Kidney glomerular epithelial cell (primary cell): ENCODE results near the gene CACNA1G.
A peak's percentile ranks its signal among the peaks of the same experiment; 100 is the strongest.

Source experiments
- DNase-seq: peaks from one replicate; lab custom pipeline; 2025; lab: John Stamatoyannopoulos, UW

Gene CACNA1G

DNA sequence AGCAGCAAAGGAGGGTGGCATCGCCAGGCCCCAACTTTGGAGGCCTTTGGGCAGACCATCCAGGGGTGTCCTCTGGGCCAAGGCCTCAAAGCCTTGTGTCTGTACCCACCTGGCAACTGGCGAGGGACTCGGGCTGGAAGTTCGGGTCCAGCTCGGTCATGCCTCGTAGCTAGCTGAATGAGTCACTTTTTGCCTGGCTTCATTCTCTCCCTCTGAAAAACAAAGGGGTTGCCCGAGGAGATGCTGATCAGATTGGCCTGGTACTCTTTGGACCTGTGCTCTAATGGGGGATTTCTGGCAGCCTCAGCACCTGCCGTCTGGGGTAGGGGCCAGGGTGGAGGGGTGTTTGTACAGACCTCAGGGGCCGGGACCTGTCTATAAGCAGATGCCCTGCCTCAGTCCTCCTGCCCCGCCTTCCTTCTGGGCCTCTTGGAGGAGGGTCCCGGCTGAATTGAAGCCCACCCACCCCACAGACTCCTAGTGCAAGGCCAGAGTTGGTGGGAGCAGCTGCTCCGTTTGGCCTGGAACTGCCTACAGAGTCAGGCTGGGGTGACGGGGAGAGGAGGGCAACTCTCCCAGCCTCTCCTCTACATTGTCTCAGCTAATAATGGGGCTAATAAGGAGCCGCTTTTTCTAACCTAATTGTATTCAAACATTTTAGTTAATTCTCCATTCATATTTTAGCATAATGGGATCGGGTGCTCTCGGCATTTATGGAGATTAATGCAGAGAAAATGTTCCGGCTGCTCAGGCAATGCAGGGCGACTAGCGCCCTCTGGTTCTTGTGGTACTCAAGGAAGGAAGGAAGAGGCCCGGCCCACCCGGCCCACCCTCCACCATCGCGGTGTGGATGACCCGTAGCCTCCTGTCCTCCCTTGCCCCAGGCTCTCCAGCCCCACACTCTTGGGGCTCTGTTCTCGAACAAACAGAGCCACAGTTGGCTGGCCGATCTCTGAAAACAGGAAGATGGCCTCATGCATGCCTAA lies 52.8 kb downstream of the CACNA1G start:
- DNase-seq, result peak; percentile 6

DNA sequence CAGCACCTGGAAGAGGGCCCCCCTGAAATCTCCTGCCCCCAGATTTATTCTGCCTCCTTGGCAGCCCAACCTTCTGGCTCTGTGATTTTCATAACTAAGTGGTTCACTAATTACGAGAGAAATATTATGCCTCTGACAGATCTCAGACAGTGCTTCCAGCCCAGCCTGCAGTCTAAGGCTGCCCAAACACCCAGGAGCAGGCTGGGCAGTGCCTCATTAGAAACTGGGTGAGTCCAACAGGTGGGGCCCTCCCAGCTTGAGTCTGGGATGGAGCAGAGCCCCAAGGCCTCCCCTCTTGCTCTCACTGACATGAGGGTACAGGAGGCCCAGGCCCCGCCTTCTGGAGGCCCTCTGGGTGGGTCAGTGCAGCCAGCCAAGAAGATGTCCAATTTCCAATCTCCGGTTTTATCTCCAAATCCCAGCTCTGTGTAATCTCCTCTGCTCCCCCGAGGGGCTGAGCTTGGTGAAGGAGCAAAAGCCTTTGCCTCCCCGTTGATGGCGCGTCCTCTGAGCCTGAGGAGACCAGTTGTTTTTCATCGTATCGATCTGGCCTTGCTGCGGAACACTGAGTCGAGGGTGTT lies 54.0 kb downstream of the CACNA1G start:
- no peak for DNase-seq

DNA sequence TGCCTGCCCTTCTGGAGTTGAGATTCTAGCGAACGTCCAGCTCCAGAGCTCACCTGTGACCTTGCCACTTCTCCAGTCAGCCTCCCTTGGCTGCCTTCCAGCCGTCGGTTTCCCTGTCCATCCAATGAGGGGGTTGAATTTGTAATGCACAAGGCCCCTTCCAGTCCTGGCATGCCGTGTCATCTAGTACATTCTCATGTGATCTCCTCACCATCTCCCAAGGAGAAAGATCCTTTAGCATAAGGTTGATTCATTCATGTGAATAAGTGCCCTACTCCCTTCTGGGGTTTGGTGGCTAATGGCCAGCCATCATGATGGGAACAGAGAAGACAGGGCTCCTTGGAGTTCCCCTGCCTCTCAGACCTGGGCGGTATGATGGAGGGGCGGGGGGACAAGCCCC lies 55.3 kb downstream of the CACNA1G start:
- no peak for DNase-seq

DNA sequence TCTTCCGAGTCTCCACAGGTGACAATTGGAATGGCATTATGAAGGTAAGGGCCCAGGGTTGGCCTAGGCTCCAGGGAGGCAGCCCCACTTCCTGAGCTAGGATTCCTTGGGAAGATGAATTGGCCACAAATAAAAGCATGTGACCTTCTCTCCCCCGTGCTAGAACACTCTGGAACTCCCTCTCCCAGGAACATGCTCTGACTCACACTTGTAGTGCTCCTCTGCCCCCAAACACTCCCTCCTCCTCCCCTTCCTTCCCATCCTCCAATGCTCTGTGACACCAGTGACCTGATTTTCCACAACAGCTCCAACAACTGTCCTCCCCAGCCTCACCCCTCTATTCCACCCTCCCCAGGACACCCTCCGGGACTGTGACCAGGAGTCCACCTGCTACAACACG lies 57.8 kb downstream of the CACNA1G start:
- no peak for DNase-seq

DNA sequence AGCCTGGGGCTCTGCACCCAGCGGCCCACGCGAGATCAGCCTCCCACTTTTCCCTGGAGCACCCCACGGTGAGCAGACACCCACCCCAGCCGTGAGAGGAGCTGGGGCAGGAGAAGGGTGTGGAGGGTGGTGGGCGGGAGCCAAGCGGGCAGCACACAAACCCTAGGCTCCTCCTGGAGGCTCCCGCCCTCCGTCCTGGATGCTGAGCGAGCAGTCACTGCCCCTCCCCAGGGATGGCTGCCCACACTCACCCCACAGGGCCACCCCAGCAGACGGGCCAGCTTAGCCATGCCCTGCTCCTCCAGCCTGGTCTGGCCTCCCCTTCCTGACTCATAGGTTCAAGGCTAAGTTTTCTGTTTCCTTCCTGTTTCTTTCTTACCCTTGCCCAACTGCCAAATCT lies 58.4 kb downstream of the CACNA1G start:
- DNase-seq, result no peak

DNA sequence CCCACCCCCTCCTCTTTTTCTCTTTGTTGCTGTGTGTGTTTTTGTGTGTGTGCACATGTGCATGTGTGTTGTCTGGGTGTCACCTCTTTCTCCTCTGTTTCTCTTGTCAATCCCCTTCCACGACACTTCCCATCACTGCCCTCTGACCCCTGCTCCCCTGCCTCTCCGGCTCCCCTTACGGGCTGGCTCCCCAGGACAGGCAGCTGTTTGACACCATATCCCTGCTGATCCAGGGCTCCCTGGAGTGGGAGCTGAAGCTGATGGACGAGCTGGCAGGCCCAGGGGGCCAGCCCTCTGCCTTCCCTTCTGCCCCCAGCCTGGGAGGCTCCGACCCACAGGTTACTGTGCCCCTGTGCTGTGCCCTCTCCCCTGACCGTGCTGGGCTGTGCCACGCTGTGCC lies 59.0 kb downstream of the CACNA1G start:
- no peak for DNase-seq

DNA sequence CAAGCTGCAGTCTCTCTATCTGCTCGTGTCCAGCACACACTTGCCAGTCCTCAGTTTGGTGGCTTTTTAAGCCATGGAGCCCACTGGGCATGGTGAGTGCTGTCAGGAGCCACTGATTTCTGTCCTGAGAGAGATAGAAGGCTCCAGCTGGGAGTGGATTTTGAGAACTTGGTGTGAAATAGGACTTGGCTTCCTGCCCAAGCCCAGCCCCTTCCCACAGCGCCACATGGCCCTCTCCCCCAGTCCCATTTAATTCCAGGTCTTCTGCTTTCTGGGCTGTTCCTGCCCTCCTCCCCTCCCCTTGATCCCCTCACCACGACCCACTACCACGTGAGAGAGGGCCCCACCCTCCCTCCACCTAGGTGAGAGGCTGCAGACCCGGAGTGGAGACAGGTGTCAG lies 59.7 kb downstream of the CACNA1G start:
- DNase-seq, result no peak

DNA sequence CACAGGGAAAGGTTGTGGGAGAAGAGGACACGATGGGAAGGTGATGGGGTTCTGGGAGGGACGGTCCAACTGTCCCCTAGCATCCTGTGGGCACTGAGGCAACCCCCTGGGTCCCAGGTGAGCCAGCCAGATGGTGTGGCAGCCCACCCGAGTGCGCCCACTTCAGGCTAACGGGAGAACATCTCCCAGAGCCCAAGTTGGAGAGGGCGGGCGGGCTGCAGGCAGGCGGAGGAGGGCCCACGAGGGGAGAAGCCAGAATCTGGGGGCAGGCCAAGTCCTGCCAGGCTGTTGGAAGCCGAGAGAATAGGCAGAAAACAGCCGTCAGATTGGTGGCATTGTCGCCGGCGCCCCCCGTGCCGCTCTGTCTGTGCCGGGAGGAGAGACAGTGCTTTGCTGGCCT lies 60.3 kb downstream of the CACNA1G start:
- DNase-seq, result no peak

DNA sequence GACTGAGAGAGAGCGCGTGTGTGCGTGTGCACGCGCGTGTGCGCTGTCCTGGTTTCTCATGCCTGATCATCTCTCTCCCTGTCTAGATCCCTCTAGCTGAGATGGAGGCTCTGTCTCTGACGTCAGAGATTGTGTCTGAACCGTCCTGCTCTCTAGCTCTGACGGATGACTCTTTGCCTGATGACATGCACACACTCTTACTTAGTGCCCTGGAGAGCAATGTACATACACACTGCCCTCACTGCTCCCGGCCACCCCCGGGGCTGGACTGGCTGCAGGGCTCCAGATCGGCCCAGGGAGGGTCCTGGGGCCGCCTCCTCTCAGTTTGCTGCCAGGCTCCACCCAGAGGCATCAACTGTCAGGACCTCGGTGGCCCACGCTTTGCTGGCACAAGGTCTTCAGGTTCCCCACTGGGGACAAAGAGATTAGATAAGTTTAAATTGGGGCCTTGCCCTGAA lies 61.1 kb downstream of the CACNA1G start:
- DNase-seq, result no peak

DNA sequence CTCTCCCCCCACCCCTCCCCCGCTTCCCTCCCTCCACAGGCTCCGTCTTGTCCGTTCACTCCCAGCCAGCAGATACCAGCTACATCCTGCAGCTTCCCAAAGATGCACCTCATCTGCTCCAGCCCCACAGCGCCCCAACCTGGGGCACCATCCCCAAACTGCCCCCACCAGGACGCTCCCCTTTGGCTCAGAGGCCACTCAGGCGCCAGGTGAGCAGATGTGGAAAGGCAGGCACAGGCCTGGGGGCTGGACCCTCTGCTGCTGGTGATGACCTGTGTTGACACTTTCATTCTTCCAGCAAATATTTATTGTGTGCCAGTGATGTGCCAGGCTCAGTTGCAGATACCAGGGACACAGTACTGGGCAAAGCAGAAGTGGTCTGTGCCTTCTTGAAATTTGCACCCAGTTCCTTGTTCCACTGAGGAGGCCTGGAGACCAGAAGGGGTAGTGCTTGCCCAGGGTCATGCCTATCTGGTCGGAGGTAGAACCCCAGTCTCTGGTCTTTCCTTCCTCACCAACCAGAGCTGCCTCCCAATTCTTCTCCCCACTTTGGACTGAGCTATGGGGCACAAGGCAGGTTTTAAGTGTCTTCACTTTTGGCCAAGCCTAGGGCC lies 63.9 kb downstream of the CACNA1G start:
- no peak for DNase-seq

DNA sequence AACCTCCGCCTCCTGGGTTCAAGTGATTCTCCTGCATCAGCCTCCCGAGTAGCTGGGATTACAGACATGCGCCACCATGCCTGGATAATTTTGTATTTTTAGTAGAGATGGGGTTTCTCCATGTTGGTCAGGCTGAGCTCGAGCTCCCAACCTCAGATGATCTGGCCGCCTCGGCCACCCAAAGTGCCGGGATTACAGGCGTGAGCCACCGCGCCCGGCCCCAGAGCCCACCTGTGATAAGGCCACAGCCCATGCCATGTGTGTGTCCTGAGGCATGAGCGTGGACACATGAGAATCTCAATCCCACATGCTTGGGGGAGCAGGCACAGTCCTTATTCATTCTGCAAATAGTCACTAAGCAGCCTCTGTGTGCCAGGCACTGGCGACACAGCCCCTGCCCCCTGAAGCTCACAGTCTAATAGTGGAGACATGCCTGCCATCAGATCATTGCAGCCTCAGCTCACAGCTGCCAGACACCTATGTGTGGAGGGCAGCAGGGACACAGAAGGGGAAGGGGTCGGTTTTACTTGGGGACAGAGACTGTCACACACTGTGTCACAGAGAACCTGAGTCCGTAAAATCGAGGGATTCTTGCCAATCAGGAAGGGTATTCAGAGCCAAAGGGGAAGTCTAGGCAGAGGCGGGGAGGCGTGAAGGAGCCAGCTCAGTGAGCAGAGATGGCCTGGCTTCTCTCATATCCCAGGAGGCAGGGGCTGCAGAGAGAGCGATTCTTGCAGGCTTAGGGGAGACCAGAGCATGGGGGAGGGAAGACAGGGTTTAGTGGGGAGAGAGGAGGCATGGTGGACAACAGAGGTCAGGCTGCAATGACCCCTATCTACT lies 64.7 kb downstream of the CACNA1G start:
- no peak for DNase-seq

DNA sequence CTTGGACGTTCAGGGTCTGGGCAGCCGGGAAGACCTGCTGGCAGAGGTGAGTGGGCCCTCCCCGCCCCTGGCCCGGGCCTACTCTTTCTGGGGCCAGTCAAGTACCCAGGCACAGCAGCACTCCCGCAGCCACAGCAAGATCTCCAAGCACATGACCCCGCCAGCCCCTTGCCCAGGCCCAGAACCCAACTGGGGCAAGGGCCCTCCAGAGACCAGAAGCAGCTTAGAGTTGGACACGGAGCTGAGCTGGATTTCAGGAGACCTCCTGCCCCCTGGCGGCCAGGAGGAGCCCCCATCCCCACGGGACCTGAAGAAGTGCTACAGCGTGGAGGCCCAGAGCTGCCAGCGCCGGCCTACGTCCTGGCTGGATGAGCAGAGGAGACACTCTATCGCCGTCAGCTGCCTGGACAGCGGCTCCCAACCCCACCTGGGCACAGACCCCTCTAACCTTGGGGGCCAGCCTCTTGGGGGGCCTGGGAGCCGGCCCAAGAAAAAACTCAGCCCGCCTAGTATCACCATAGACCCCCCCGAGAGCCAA lies 65.6 kb downstream of the CACNA1G start:
- peak; percentile 57 for DNase-seq

DNA sequence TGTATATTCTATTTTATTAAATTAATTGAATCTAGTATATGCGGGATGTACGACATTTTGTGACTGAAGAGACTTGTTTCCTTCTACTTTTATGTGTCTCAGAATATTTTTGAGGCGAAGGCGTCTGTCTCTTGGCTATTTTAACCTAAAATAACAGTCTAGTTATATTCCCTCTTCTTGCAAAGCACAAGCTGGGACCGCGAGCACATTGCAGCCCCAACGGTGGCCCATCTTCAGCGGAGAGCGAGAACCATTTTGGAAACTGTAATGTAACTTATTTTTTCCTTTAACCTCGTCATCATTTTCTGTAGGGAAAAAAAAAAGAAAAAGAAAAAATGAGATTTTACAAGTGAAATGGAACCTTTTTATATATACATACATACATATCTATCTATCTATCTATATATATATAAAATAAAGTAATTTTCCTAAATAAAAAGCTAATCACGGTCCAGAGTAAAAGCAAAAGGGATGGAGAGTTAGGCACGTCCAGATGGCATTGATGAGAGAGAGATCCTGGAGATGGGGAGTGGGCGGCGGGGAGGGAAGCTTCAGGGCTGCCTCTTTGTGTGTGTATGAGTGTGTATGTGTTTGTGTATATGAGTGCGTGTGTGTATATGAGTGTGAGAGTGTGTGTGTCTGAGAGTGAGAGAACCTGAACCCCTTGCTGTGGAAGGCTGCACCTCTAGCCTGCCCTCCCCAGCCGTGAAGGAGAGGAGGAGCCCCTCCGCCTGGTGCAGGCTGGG lies 66.7 kb downstream of the CACNA1G start:
- no peak for DNase-seq

DNA sequence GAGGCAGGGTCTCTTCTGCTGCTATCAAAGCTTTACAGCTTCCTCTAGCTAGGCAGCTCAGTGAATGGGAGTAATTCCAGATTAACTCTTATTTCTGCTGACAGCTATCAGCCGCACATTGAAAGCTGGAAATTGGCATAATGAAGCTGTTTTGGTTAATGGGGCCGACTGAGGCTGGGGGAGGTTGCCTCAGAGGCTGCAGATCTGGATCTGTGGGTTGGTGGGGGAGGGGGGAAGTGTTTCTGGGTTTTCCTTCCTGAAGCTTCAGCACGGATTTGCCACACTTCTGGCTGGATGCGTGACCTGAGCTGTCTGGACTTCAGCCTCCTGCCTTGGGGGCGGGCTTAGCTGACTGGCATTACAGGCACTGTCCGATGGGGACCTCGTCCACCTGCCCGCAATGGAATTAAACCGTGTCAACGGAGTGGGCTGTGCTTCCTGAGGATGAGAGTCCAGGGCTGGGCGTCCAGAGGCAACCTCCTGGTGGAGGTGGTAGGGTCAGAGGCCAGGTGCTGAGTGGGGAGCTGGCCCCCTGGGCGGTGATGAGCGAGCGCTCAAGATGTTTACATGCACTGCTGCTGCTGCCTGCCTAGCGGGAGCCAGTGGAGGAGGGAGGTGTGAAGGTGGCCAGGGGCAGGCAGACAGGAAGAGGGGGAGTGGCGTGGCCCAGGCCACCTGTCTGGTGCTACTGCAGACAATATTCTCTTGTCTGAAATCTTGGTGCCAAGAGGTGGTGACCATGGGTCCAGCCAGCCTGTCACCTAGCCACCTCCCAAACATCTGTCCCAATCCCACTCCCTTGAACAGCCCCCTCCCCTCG lies 67.5 kb downstream of the CACNA1G start:
- DNase-seq, result peak; percentile 55

DNA sequence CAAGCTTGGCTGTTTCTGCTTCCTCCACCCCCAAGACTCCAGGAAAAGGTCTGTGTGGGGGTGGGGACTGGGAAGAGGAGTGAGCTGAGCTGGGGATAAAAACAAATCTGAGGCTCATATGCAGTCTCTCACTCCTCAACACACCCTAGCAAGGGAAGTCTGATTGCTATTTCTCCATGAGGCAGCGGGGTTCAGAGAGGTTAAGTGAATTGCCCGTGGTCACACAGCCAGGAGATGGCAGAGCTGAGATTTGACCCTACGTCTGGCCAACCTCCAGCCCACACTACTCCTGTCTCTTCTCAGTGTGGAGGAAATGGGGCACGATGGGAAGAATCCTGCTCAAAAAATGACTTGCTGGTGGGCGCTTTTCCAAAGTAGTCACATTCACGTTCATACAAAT lies 69.4 kb downstream of the CACNA1G start:
- no peak for DNase-seq

DNA sequence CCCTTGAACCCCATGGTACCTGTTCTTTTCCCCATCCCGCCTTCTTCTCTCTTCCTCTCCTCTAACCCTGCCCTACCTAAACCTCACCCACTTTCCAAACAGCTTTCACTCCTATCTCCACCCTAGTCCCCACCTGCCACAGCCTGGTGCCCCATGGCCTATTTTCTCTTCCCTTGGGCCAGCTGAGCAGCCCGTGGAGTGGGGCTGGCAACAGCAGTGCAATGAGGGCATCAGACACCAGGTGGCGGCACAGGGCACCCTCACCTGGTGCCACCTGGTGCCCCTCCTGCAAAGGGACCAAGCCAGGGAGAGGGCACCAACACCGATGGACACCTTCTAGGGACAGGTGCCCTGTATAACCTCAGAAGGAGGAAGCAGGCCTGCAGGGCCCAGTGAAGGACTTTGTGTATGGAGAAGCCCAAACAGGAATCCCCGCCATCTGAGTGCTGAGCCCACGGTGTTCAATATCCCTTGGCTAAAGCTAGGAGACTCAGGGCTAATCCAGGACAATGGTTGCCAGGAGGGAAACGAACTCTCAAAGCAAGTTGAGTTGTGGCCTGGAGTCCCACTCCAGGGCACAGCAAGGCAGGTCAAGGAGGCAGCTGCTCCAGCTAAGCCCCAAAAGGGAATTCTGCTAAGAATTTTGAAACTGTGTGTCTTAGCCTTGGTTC lies 70.1 kb downstream of the CACNA1G start:
- DNase-seq, result no peak

DNA sequence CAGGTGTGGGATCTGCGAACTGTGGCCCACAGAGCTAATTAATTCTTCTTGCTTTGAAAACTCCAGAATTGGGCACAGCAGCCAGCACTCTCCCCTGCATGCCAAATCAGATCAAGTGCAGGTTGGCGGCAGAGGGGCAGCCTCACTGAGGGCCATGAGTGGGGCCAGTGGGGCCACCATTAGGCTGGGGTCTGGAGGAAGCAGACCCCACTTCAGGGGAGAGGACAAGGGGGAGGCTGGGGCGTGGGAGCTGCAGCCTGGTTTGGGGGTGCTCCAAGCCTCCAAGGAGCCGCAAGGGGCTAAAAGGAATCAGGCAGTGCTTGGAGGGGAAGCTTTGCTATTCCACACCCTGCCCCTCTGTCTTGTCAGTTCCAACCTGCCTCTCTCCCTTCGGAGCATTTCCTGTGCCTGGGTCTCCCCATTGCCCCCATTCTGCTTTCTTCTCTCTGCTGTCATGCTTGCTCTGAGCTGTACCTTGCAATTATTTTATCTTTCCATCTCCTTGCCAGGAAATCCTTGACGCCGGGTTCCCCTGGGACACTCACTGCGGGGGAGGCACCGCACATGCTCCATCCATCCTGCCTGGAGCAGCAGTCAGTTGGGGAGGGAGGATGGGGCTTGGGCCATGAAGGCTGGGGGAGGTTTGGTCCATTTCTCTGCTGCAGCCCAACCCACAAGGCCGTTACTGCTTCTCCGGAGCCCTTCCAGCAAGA lies 70.8 kb downstream of the CACNA1G start:
- DNase-seq, result no peak

DNA sequence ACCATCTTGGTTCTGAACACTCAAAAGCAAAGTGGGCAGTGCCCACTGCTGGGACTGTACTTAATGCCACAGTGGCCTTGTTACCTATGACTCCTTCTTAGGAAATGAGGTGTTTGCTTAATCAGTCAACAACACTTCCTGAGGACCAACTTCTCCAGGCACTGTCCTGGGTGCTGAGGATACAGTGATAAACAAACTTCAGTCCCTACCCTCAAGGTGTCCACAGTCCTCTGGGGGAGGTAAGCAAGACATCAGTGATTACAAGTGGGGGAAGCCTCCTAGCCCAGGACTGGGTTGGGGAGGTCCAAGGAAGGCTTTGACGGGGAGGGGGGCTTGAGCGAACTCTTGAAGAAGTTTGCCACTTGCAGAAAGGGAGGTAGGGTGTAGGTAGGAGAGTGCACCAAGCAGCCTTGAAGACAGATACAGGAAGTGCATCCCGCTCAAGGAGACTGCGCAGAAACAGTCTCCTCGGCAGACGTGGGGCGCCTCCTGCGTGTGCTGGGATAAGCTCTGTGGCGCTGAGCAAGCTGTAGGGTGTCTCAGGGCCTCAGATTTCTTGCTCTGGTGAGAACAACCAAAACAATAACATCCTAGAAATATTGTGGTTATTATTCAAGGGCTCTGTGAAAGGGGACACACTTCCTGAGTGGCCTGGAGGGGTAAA lies 71.5 kb downstream of the CACNA1G start:
- no peak for DNase-seq
